Measurements from ENCODE around the gene KRT27.

The KRT27 gene

DNA sequence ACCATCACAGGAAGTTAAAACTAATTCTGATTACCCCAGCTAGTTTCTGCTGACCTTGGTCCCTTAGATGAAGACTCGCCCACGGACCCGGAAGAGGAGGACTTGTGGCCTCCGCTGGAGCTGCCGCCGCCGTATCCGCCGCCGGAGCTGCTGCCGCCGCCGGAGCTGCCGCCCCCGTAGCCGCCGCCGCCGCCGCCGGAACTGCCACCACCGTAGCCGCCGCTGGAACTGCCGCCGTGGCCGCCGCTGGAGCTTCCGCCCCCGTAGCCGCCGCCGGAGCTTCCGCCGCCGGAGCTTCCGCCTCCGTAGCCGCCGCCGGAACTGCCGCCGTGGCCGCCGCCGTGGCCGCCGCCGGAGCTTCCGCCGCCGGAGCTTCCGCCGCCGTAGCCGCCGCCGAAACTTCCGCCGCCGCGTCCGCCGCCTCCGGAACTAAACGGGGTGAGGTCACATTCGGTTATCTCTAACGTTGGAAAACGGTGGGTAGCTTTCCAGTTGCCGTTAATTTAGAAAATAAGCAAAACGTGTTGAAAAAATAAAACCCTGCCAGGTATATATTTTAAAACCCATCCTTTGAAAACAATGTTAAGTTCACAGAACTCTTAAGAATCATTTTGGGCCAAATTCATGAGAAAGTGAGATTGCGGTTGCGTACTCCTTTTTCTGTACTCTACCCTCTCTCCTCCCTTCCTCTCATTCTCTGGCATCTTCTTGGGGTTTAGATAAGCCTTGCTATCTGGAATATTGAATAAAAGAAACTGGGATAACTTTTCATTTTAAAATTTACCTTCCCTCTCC is 36.6 kb upstream of the KRT27 start:
- TF ChIP-seq ESRRG (CRISPR knock-in tag; IDR thresholded peaks at IDR 0.05): 0 out of 2 replicates have a peak, but pooled peaks have one; percentile 22
- peak; percentile 75; the same call in 1 of the 2 replicates for TF ChIP-seq ZNF565 (CRISPR knock-in tag; conservative IDR thresholded peaks at IDR 0.05; ENCODE audit: low read depth)
- TF ChIP-seq ARNTL (CRISPR knock-in tag; IDR thresholded peaks at IDR 0.05; ENCODE audit: borderline replicate concordance, low read depth): 0 out of 2 replicates have a peak, but pooled peaks have one; percentile 23
- no peak for TF ChIP-seq CSDC2 (CRISPR knock-in tag; IDR thresholded peaks at IDR 0.05)
- TF ChIP-seq TSHZ2 (CRISPR knock-in tag; IDR thresholded peaks at IDR 0.05): peak; percentile 61; the same call in 1 of the 2 replicates
- TF ChIP-seq TCF4 (CRISPR knock-in tag; IDR thresholded peaks at IDR 0.05; ENCODE audit: borderline replicate concordance): no peak
- TF ChIP-seq OSR1 (CRISPR knock-in tag; IDR thresholded peaks at IDR 0.05): no peak
- TF ChIP-seq SNAI2 (CRISPR knock-in tag; IDR thresholded peaks at IDR 0.05): peak; percentile 90
- no peak for TF ChIP-seq RARB (CRISPR knock-in tag; IDR thresholded peaks at IDR 0.05)
- peak; percentile 29; the same call in 1 of the 2 replicates for TF ChIP-seq ISL1 (CRISPR knock-in tag; IDR thresholded peaks at IDR 0.05)
- TF ChIP-seq PPARA (CRISPR knock-in tag; IDR thresholded peaks at IDR 0.05; ENCODE audit: borderline replicate concordance): peak; percentile 84
- TF ChIP-seq ZNF8 (CRISPR knock-in tag; IDR thresholded peaks at IDR 0.05): 0 out of 2 replicates have a peak, but pooled peaks have one; percentile 14
- ATAC-seq: peak; percentile 92

GRCh38 chr17:40818343-40818732 is 36.0 kb upstream of the KRT27 start:
- no peak for ATAC-seq
- no peak for TF ChIP-seq ARNTL (CRISPR knock-in tag; IDR thresholded peaks at IDR 0.05; ENCODE audit: borderline replicate concordance, low read depth)
- no peak for TF ChIP-seq TOX (CRISPR knock-in tag; IDR thresholded peaks at IDR 0.05; ENCODE audit: borderline replicate concordance)
- no peak for TF ChIP-seq RARB (CRISPR knock-in tag; IDR thresholded peaks at IDR 0.05)
- TF ChIP-seq BACH2 (CRISPR knock-in tag; IDR thresholded peaks at IDR 0.05; ENCODE audit: borderline replicate concordance): no peak
- TF ChIP-seq ZNF70 (CRISPR knock-in tag; IDR thresholded peaks at IDR 0.05): no peak
- TF ChIP-seq CSRNP3 (CRISPR knock-in tag; IDR thresholded peaks at IDR 0.05): no peak

- no peak for TF ChIP-seq GLIS3 (CRISPR knock-in tag; IDR thresholded peaks at IDR 0.05)
- TF ChIP-seq CREB5 (CRISPR knock-in tag; IDR thresholded peaks at IDR 0.05; ENCODE audit: low read depth): no peak
- no peak for TF ChIP-seq TCF4 (CRISPR knock-in tag; IDR thresholded peaks at IDR 0.05; ENCODE audit: borderline replicate concordance)
- no peak for TF ChIP-seq ISL1 (CRISPR knock-in tag; IDR thresholded peaks at IDR 0.05)
- TF ChIP-seq TOX (CRISPR knock-in tag; IDR thresholded peaks at IDR 0.05; ENCODE audit: borderline replicate concordance): no peak
- no peak for TF ChIP-seq ARNTL (CRISPR knock-in tag; IDR thresholded peaks at IDR 0.05; ENCODE audit: borderline replicate concordance, low read depth)
- no peak for TF ChIP-seq POU6F1 (CRISPR knock-in tag; IDR thresholded peaks at IDR 0.05; ENCODE audit: borderline replicate concordance, low read depth)
- no peak for TF ChIP-seq OSR1 (CRISPR knock-in tag; IDR thresholded peaks at IDR 0.05)
- TF ChIP-seq CSRNP3 (CRISPR knock-in tag; IDR thresholded peaks at IDR 0.05): no peak
- TF ChIP-seq CSDC2 (CRISPR knock-in tag; IDR thresholded peaks at IDR 0.05): no peak
- TF ChIP-seq ZFP30 (CRISPR knock-in tag; IDR thresholded peaks at IDR 0.05): no peak
- TF ChIP-seq PPARA (CRISPR knock-in tag; IDR thresholded peaks at IDR 0.05; ENCODE audit: borderline replicate concordance): no peak
- TF ChIP-seq SNAI2 (CRISPR knock-in tag; IDR thresholded peaks at IDR 0.05): no peak
- TF ChIP-seq ZNF70 (CRISPR knock-in tag; IDR thresholded peaks at IDR 0.05): no peak
- no peak for TF ChIP-seq ZFP3 (CRISPR knock-in tag; IDR thresholded peaks at IDR 0.05)
- no peak for TF ChIP-seq RARB (CRISPR knock-in tag; IDR thresholded peaks at IDR 0.05)
- no peak for ATAC-seq
These were observed 34.8 kb upstream of the KRT27 start for GRCh38 chr17:40817103-40817682.
